ENCODE measurements around the gene ALDOB. TPM values are rescaled to one million over a fixed set of nuclear protein-coding genes. Genes with fewer than 3 reads are reported as not detected.

The ALDOB gene
- total RNA-seq, 1 experiment from 2014 or later = 1.2 TPM

- RAD21 ChIA-PET (ENCODE audit: low non-redundant PET in 1 of 2, low total read pairs in 2 of 2, uncharacterized antibody in 2 of 2, unreplicated experiment in 2 of 2) = no interaction called here
- POLR2A ChIA-PET = interaction anchor here (0.6 kb wide), 1 partner anchor 10 kb away, joined by 3 read pairs; no protein-coding TSS in a partner anchor
- CTCF ChIA-PET = interaction anchor here (1.1 kb wide), 1 partner anchor 11 kb away, joined by 3 read pairs; no protein-coding TSS in a partner anchor
Measured at GRCh38 chr9:101438523-101438922, 2.9 kb upstream of the ALDOB start.

More at GRCh38 chr9:101438523-101438922, 2.9 kb upstream of the ALDOB start:
- Histone ChIP-seq H3K9me2 (ENCODE audit: insufficient read depth) (no peaks in the 10 kb centered on the region), H3K36me3 (ENCODE audit: control insufficient read depth in 1 of 2, insufficient read depth in 2 of 2, low read length in 2 of 2) (no peaks in the 10 kb centered on the region), H3K9me3 (ENCODE audit: control insufficient read depth in 1 of 2, insufficient read depth in 1 of 2, low read depth in 1 of 2, low read length in 2 of 2) (no peaks in the 10 kb centered on the region), H3K9ac (ENCODE audit: low read length) (no peak overlapping the region), H3K4me2 (ENCODE audit: low read length) (no peak overlapping the region), H3K79me2 (ENCODE audit: insufficient read depth, low read length) (no peaks in the 10 kb centered on the region), H3K4me1 (ENCODE audit: control insufficient read depth in 1 of 2, insufficient read depth in 2 of 2, low read length in 2 of 2) (no peaks in the 10 kb centered on the region), H4K20me1 (ENCODE audit: insufficient read depth) (no peaks in the 10 kb centered on the region), H3K27ac (ENCODE audit: low read depth, low read length) (no peak overlapping the region), H3K4me3 (replicated peaks in 1 of 2; ENCODE audit: low read depth in 1 of 2, low read length in 2 of 2) (no peak overlapping the region), H3K27me3 (ENCODE audit: insufficient read depth, low read length) (0 out of 2 replicates have a peak, but pooled peaks cover 5% of the 10 kb centered on the region), H2AFZ (ENCODE audit: low read depth, low read length, poor library complexity, severe bottlenecking) (no peak overlapping the region)
- BruUV-seq (replicated peaks) = no TSS peak
- intact Hi-C loops (cut with micrococcal nuclease) = no loop called here
- ATAC-seq (no peak), DNase-seq (ENCODE audit: low read depth, low spot score) (no peak)
- TF ChIP-seq ELF1 (IDR thresholded peaks at IDR 0.05; ENCODE audit: borderline replicate concordance, low read depth) = no peak
- no peak for TF ChIP-seq TCF7L2 (IDR thresholded peaks at IDR 0.05; ENCODE audit: borderline replicate concordance, extremely low read depth, insufficient read depth, insufficient read length)
- TF ChIP-seq ZNF274 (IDR thresholded peaks at IDR 0.05; ENCODE audit: low read depth, low read length) = no peak
- TF ChIP-seq SP1 (IDR thresholded peaks at IDR 0.05; ENCODE audit: low read depth) = no peak
- no peak for TF ChIP-seq REST (IDR thresholded peaks at IDR 0.05; ENCODE audit: low read depth)
- TF ChIP-seq POLR2AphosphoS5 (IDR thresholded peaks at IDR 0.05; ENCODE audit: low read depth, low read length) = no peak
- TF ChIP-seq ZFX (IDR thresholded peaks at IDR 0.05) = no peak
- no peak for TF ChIP-seq RAD21 (IDR thresholded peaks at IDR 0.05; ENCODE audit: low read depth)
- no peak for TF ChIP-seq SRF (IDR thresholded peaks at IDR 0.05; ENCODE audit: low read depth)
- TF ChIP-seq EGR1 (IDR thresholded peaks at IDR 0.05; ENCODE audit: low read depth) = no peak
- no peak for TF ChIP-seq CEBPB (IDR thresholded peaks at IDR 0.05; ENCODE audit: low read depth)
- no peak for TF ChIP-seq MAX (IDR thresholded peaks at IDR 0.05)
- TF ChIP-seq EZH2phosphoT487 (IDR thresholded peaks at IDR 0.05; ENCODE audit: borderline replicate concordance) = no peak
- no peak for TF ChIP-seq POLR2A (IDR thresholded peaks at IDR 0.05; ENCODE audit: borderline replicate concordance, extremely low read depth, insufficient read depth, insufficient read length)
- no peak for TF ChIP-seq ATF3 (IDR thresholded peaks at IDR 0.05)
